ENCODE data around the gene UNC5B.

- TF ChIP-seq CTCF (conservative IDR thresholded peaks at IDR 0.05) = no peak
- TF ChIP-seq ZFX (IDR thresholded peaks at IDR 0.05) = no peak
Measured at GRCh38 chr10:71187600-71187999, 24.8 kb upstream of the UNC5B start.
